Hepatocyte (in vitro differentiated cells): ENCODE results near the gene SORBS2. TPM values are rescaled to one million over a fixed set of nuclear protein-coding genes. Genes with fewer than 3 reads are reported as not detected.
A peak's percentile ranks its signal among the peaks of the same experiment; 100 is the strongest.

Experiments used
- DNase-seq: peaks from one replicate; pipeline ENCODE4 v3.0.0-alpha.2; 2016; ENCODE audit warnings: low spot score
- H2AFZ ChIP-seq: fragments of 200-600 bp; sonication (generic); 2 replicates; pipeline ENCODE4 v1.6.0; 2016; ENCODE audit warnings: antibody characterized with exemption, mild to moderate bottlenecking
- H3K27ac ChIP-seq: fragments of 200-600 bp; sonication (generic); 2 replicates; pipeline ENCODE4 v1.5.1; 2016; ENCODE audit warnings: mild to moderate bottlenecking
- H3K27me3 ChIP-seq: fragments of 200-600 bp; sonication (generic); 2 replicates; pipeline ENCODE4 v1.6.1; 2016
- H3K36me3 ChIP-seq: fragments of 200-600 bp; sonication (generic); replicated peaks from 2 replicates; pipeline ENCODE4 v1.5.1; 2016; ENCODE audit warnings: low read depth; ENCODE audit not compliant: insufficient read depth
- H3K4me1 ChIP-seq: fragments of 200-600 bp; sonication (generic); 2 replicates; pipeline ENCODE4 v1.5.1; 2016; ENCODE audit warnings: mild to moderate bottlenecking, moderate library complexity; ENCODE audit not compliant: insufficient read depth
- H3K4me2 ChIP-seq: fragments of 200-600 bp; sonication (generic); 2 replicates; pipeline ENCODE4 v1.6.0; 2016
- H3K4me3 ChIP-seq: fragments of 200-600 bp; sonication (generic); 2 replicates; pipeline ENCODE4 v1.5.1; 2016; ENCODE audit warnings: mild to moderate bottlenecking
- H3K79me2 ChIP-seq: fragments of 200-600 bp; sonication (generic); 2 replicates; pipeline ENCODE4 v1.6.0; 2017; ENCODE audit warnings: mild to moderate bottlenecking
- H3K9me2 ChIP-seq: fragments of 200-600 bp; sonication (generic); replicated peaks from 2 replicates; pipeline ENCODE4 v1.6.0; 2017; ENCODE audit warnings: mild to moderate bottlenecking; ENCODE audit not compliant: insufficient read depth
- H3K9me3 ChIP-seq: fragments of 200-600 bp; sonication (generic); 2 replicates; pipeline ENCODE4 v1.5.1; 2016; ENCODE audit warnings: low read depth, mild to moderate bottlenecking
- H4K20me1 ChIP-seq: fragments of 200-600 bp; sonication (generic); 2 replicates; pipeline ENCODE4 v1.6.0; 2016; ENCODE audit warnings: mild to moderate bottlenecking; ENCODE audit not compliant: insufficient read depth, poor library complexity, severe bottlenecking
- CTCF ChIP-seq: fragments of 200-600 bp; sonication (generic); IDR thresholded peaks from 2 replicates; pipeline ENCODE4 v1.5.1; 2016; ENCODE audit warnings: antibody characterized with exemption, mild to moderate bottlenecking; ENCODE audit not compliant: poor library complexity
- EZH2 ChIP-seq: fragments of 200-600 bp; sonication (generic); IDR thresholded peaks from 2 replicates; pipeline ENCODE4 v1.6.1; 2016; ENCODE audit warnings: antibody characterized with exemption, mild to moderate bottlenecking, borderline replicate concordance
- EZH2phosphoT487 ChIP-seq: fragments of 200-600 bp; sonication (generic); IDR thresholded peaks from one replicate; pipeline ENCODE4 v1.6.1; 2018; ENCODE audit warnings: antibody characterized with exemption, mild to moderate bottlenecking, low read depth, moderate library complexity; ENCODE audit not compliant: unreplicated experiment, severe bottlenecking
- WGBS: methylation state at CpG from one replicate; pipeline ENCODE4 v1.1.6; 2016; ENCODE audit warnings: low lambda C conversion rate; ENCODE audit errors: missing lambda C conversion rate; 5-methylcytosine and 5-hydroxymethylcytosine counted together
- polyA plus RNA-seq: library from polyadenylated mRNA; unstranded; fragments of >200 nt; fragmentation: Nextera tagmentation; extraction: Ambion mirVana; gene quantifications from 2 replicates; pipeline ENCODE4 v1.2.1, GENCODE V29; 2016
- total RNA-seq: library from RNA; depleted of rRNA; stranded (reverse); fragments of >200 nt; gene quantifications from 2 replicates; pipeline ENCODE4 v1.2.3, GENCODE V29; 2014

SORBS2 gene
- total and polyA plus RNA-seq, 2 experiments from 2014 or later: 43.4 to 52.1 TPM

GRCh38 chr4:185772391-185773093, 39.5 kb downstream of the SORBS2 start:
- peak overlapping the region; percentile 87 for H3K27ac ChIP-seq
- no peaks in the 10 kb centered on the region for H3K27me3 ChIP-seq
- no peaks in the 10 kb centered on the region for H3K36me3 ChIP-seq
- peaks cover 4% of the 10 kb centered on the region for H3K79me2 ChIP-seq
- H2AFZ ChIP-seq: no peak overlapping the region
- H3K4me1 ChIP-seq: peaks cover 30% of the 10 kb centered on the region
- H4K20me1 ChIP-seq: no peaks in the 10 kb centered on the region
- DNase-seq: no peak
- no peaks in the 10 kb centered on the region for H3K9me3 ChIP-seq
- no peak for TF ChIP-seq CTCF
- no peak for TF ChIP-seq EZH2phosphoT487
- peak overlapping the region; percentile 71 for H3K4me2 ChIP-seq
- 87% methylated on average over 12 of the region's 12 CpGs for WGBS
- no peaks in the 10 kb centered on the region for H3K9me2 ChIP-seq
- H3K4me3 ChIP-seq: no peak overlapping the region

GRCh38 chr4:185771711-185772390, 40.1 kb downstream of the SORBS2 start:
- no peaks in the 10 kb centered on the region for H4K20me1 ChIP-seq
- H3K4me2 ChIP-seq: no peak overlapping the region
- no peaks in the 10 kb centered on the region for H3K27me3 ChIP-seq
- WGBS: 95% methylated on average over 7 of the region's 7 CpGs
- H3K79me2 ChIP-seq: peaks cover 5% of the 10 kb centered on the region
- H3K36me3 ChIP-seq: no peaks in the 10 kb centered on the region
- peaks cover 30% of the 10 kb centered on the region for H3K4me1 ChIP-seq
- H3K4me3 ChIP-seq: no peak overlapping the region
- H3K9me3 ChIP-seq: no peaks in the 10 kb centered on the region
- DNase-seq: no peak
- no peaks in the 10 kb centered on the region for H3K9me2 ChIP-seq
- H2AFZ ChIP-seq: no peak overlapping the region
- no peak overlapping the region for H3K27ac ChIP-seq
- TF ChIP-seq CTCF (no peak), EZH2 (no peak), EZH2phosphoT487 (no peak)

- no peaks in the 10 kb centered on the region for H3K9me2 ChIP-seq
- TF ChIP-seq EZH2 (no peak), EZH2phosphoT487 (no peak), CTCF (no peak)
These were observed 44.5 kb downstream of the SORBS2 start for GRCh38 chr4:185767528-185767927.

More at GRCh38 chr4:185767528-185767927, 44.5 kb downstream of the SORBS2 start:
- Histone ChIP-seq H3K79me2 (peaks cover 6% of the 10 kb centered on the region), H4K20me1 (no peaks in the 10 kb centered on the region), H3K4me3 (no peak overlapping the region), H2AFZ (no peak overlapping the region), H3K27me3 (no peaks in the 10 kb centered on the region), H3K4me2 (no peak overlapping the region), H3K9me3 (no peaks in the 10 kb centered on the region), H3K27ac (no peak overlapping the region), H3K36me3 (no peaks in the 10 kb centered on the region), H3K4me1 (no peaks in the 10 kb centered on the region)
- WGBS: 95% methylated on average over 4 of the region's 4 CpGs
- DNase-seq: no peak
